Stimulated activated memory B cell treated with anti-CD40 and anti-IgM and Interleukin-4, amounts not matched to agents 10 μg/mL and 1 μg/mL and 100 μg/mL, for 72 hours (primary cell): ENCODE measurements around the gene SESN3.

Experiments
- ATAC-seq: fragments of 150-1000 bp; cut with Tn5 transposase; 2 replicates; pipeline ENCODE4 v1.10.0; 2021
- H3K27ac Mint-ChIP-seq: one replicate; pipeline ENCODE4 v1.8.0; 2022; ENCODE audit warnings: mild to moderate bottlenecking, mixed read lengths
- H3K27me3 Mint-ChIP-seq: one replicate; pipeline ENCODE4 v1.8.0; 2022; ENCODE audit warnings: mixed read lengths
- H3K36me3 Mint-ChIP-seq: one replicate; pipeline ENCODE4 v1.8.0; 2022; ENCODE audit warnings: mixed read lengths
- H3K4me1 Mint-ChIP-seq: one replicate; pipeline ENCODE4 v1.8.0; 2022; ENCODE audit warnings: mixed read lengths
- H3K4me3 Mint-ChIP-seq: one replicate; pipeline ENCODE4 v1.8.0; 2022; ENCODE audit warnings: mild to moderate bottlenecking, moderate library complexity, mixed read lengths
- H3K9me3 Mint-ChIP-seq: one replicate; pipeline ENCODE4 v1.8.0; 2022; ENCODE audit warnings: mixed read lengths

Gene SESN3

DNA sequence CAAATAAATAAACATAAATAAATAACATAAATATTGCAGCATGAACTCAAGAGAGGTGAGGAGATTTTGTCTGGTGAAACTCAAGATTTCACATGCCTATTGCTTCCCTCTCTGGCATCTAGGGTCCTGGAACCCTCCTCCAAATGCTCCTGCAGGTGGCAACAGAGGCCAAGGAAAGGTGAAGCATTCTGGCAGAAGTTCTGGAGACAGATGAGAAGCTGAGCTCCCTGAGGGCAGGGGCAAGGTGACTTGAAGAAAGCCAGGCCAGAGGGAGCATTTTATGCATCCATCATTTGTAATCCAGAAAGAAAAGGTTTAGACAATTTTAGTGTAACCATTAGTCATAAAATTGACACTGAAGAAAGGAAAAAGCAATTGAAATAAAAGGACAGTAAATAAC lies 76.5 kb downstream of the SESN3 start:
- peaks cover 55% of the 10 kb centered on the region for H3K4me1 Mint-ChIP-seq
- H3K27ac Mint-ChIP-seq = peak overlapping the region; percentile 79
- H3K4me3 Mint-ChIP-seq = no peak overlapping the region
- H3K27me3 Mint-ChIP-seq = no peaks in the 10 kb centered on the region
- no peaks in the 10 kb centered on the region for H3K9me3 Mint-ChIP-seq
- H3K36me3 Mint-ChIP-seq = peaks cover 12% of the 10 kb centered on the region
- ATAC-seq = no peak

- peak overlapping the region; percentile 83 for H3K4me3 Mint-ChIP-seq
- peaks cover 56% of the 10 kb centered on the region for H3K4me1 Mint-ChIP-seq
- ATAC-seq = no peak
- no peaks in the 10 kb centered on the region for H3K9me3 Mint-ChIP-seq
- H3K27me3 Mint-ChIP-seq = no peaks in the 10 kb centered on the region
- H3K27ac Mint-ChIP-seq = peak overlapping the region; percentile 79
- peaks cover 12% of the 10 kb centered on the region for H3K36me3 Mint-ChIP-seq
These were observed 77.2 kb downstream of the SESN3 start for GRCh38 chr11:95153857-95154246.

GRCh38 chr11:95152876-95153856 lies 77.8 kb downstream of the SESN3 start:
- Mint-ChIP-seq H3K36me3 (peaks cover 9% of the 10 kb centered on the region), H3K9me3 (no peaks in the 10 kb centered on the region), H3K27ac (peak overlapping the region; percentile 79), H3K4me1 (peaks cover 54% of the 10 kb centered on the region), H3K4me3 (peak overlapping the region; percentile 83), H3K27me3 (no peaks in the 10 kb centered on the region)
- ATAC-seq = peak; percentile 25

DNA sequence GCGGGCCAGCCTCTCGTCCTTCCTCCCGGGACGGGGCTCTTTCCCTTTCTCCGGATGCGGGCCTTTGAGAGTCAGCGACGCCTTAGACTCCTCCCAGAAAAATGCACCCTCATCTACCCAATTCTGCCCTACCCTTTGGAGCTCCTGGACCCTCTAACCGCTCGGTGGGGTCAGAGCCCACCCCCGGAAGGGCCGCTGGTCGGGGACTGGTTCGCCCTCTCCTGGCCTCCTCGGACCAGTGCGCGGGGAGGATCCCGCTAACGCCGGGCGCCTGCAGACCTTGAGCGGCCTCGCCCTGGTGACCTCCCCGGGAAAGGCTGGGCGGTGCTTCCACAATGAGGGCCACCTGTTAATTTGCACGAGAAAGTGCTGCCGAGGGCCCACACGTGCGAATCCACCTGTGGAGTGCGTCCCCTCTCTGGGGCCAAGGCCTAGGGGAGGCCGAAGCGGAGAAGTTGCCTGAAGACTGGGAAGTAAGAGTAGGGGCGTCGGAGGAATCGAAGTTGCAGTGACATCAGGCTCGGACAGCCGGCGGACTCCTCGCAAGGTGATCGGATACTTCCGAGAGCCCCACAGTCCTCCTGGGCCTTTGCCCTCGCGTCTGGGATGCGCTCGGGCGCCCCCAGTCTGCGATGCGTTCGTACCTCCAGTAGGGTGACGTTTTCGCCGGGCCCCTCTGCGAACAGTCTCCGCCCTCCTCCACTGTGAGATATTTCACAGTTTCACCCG lies 79.9 kb downstream of the SESN3 start:
- Mint-ChIP-seq H3K36me3 (peaks cover 2% of the 10 kb centered on the region), H3K4me1 (peaks cover 45% of the 10 kb centered on the region), H3K9me3 (no peaks in the 10 kb centered on the region), H3K27ac (peak overlapping the region; percentile 79), H3K27me3 (no peaks in the 10 kb centered on the region), H3K4me3 (peak overlapping the region; percentile 83)
- peak; percentile 95 for ATAC-seq

GRCh38 chr11:95149651-95150364 lies 81.2 kb downstream of the SESN3 start:
- H3K27ac Mint-ChIP-seq = peak overlapping the region; percentile 79
- H3K4me1 Mint-ChIP-seq = peaks cover 44% of the 10 kb centered on the region

DNA sequence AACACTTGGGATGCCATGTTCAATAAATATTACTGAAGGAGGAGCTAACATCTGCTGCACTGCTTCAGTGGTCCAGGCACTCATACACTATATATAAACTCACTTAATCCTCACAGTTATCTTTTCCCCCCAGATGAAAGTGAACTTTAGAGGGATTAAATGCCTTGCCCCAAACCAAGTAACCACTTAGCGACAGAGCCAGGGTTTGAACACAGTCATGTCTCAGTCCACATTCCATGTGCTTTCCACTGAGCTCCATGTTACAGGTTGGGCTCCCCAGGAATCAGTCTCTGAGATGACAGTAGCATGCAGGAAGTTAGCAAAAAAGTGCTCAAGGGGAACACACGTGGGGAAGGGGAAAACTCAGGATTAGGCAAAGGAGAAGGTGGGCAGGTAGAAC lies 82.1 kb downstream of the SESN3 start:
- no peaks in the 10 kb centered on the region for H3K36me3 Mint-ChIP-seq
- peaks cover 9% of the 10 kb centered on the region for H3K27me3 Mint-ChIP-seq
- H3K9me3 Mint-ChIP-seq = no peaks in the 10 kb centered on the region
- H3K27ac Mint-ChIP-seq = no peak overlapping the region
- H3K4me1 Mint-ChIP-seq = peaks cover 36% of the 10 kb centered on the region
- ATAC-seq = no peak
- H3K4me3 Mint-ChIP-seq = no peak overlapping the region

More at GRCh38 chr11:95149651-95150364, 81.2 kb downstream of the SESN3 start:
- Mint-ChIP-seq H3K4me3 (peak overlapping the region; percentile 83), H3K36me3 (no peaks in the 10 kb centered on the region), H3K9me3 (no peaks in the 10 kb centered on the region), H3K27me3 (peaks cover 2% of the 10 kb centered on the region)
- ATAC-seq = no peak

DNA sequence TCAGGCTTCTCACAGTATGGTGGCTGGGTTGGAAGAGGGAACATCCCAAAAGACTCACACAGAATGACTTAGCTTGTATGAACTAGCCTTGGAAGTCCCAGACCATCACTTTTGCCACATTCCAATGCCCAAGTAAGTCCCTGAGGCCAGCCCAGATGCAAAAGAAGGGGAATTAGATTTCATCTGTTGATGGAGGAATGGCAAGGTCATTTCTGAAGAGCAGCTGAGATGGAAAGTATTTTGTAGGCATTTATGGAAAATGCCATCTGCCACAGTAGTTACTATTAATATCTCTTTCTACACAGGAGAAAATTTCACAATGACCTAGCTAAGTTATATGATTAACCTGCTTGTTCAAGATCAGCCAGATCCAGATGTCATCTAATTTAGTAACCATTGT lies 82.6 kb downstream of the SESN3 start:
- Mint-ChIP-seq H3K36me3 (no peaks in the 10 kb centered on the region), H3K4me3 (no peak overlapping the region), H3K27ac (no peak overlapping the region), H3K9me3 (no peaks in the 10 kb centered on the region), H3K27me3 (peaks cover 9% of the 10 kb centered on the region), H3K4me1 (peaks cover 31% of the 10 kb centered on the region)
- no peak for ATAC-seq

- Mint-ChIP-seq H3K4me3 (no peak overlapping the region), H3K4me1 (peaks cover 30% of the 10 kb centered on the region), H3K27me3 (peaks cover 9% of the 10 kb centered on the region), H3K9me3 (no peaks in the 10 kb centered on the region), H3K27ac (no peak overlapping the region), H3K36me3 (no peaks in the 10 kb centered on the region)
- ATAC-seq = no peak
These were observed 83.6 kb downstream of the SESN3 start for GRCh38 chr11:95147364-95147905.

DNA sequence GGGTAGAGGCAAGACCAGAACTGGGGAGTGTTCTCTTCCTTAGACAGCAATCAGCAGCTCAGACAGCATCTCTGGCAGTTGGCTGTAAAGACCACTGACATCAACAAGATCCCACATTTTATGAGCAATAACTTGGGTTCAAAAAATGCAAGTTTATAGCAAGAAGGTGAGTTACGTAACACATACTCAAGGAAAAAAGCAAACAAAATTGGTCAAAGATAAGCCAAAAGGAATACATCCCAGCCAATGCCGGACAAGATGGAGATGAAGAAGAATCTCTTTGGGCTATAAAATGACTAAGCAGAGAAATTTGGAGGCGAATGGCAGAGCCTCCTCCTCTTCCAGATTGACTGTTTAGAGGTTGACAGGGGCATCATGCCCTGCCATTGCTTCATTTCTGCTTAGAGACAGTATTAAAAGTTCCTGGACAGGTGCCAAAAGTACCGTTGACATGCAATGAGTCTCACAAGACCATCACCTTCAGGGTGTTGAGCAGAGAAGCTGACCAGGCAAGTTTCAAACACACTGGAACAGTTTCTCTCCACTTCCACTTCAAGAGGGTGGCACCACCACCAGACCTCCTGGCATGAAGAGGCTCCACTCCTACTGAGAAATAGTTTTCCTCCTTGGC lies 85.5 kb downstream of the SESN3 start:
- no peak for ATAC-seq
- H3K4me1 Mint-ChIP-seq = peaks cover 18% of the 10 kb centered on the region
- H3K27ac Mint-ChIP-seq = no peak overlapping the region
- no peak overlapping the region for H3K4me3 Mint-ChIP-seq
- peaks cover 9% of the 10 kb centered on the region for H3K27me3 Mint-ChIP-seq
- no peaks in the 10 kb centered on the region for H3K36me3 Mint-ChIP-seq
- H3K9me3 Mint-ChIP-seq = no peaks in the 10 kb centered on the region

- no peaks in the 10 kb centered on the region for H3K9me3 Mint-ChIP-seq
- H3K27me3 Mint-ChIP-seq = peaks cover 9% of the 10 kb centered on the region
- H3K36me3 Mint-ChIP-seq = no peaks in the 10 kb centered on the region
- no peak overlapping the region for H3K4me3 Mint-ChIP-seq
- ATAC-seq = no peak
- peaks cover 10% of the 10 kb centered on the region for H3K4me1 Mint-ChIP-seq
- no peak overlapping the region for H3K27ac Mint-ChIP-seq
These were observed 86.4 kb downstream of the SESN3 start for GRCh38 chr11:95144313-95145235.

GRCh38 chr11:95143106-95143681 lies 87.8 kb downstream of the SESN3 start:
- Mint-ChIP-seq H3K36me3 (no peaks in the 10 kb centered on the region), H3K27ac (no peak overlapping the region), H3K9me3 (no peaks in the 10 kb centered on the region), H3K4me3 (no peak overlapping the region), H3K27me3 (peaks cover 9% of the 10 kb centered on the region), H3K4me1 (peaks cover 8% of the 10 kb centered on the region)
- ATAC-seq = no peak

DNA sequence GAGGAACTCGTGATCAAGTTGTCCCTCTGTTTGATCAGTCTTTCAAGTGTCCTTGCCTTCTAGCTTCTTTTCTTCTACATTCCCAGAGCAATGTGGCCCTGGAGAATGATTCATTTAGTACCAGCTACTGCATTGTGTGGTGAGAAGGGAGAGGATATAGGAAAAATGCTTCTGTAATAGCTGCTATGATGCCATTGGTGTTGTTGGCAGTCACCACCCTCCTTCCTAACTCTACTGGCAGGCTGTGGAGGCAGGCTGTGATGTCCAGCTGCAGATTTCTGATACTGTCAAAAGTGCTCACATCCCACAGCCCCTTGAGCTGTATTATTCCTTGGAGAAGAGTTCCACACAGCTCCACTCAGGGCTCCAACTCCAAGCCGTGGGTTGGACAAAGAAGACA lies 88.6 kb downstream of the SESN3 start:
- Mint-ChIP-seq H3K27me3 (peaks cover 9% of the 10 kb centered on the region), H3K4me1 (peaks cover 8% of the 10 kb centered on the region), H3K27ac (no peak overlapping the region), H3K4me3 (no peak overlapping the region), H3K9me3 (no peaks in the 10 kb centered on the region), H3K36me3 (no peaks in the 10 kb centered on the region)
- no peak for ATAC-seq

DNA sequence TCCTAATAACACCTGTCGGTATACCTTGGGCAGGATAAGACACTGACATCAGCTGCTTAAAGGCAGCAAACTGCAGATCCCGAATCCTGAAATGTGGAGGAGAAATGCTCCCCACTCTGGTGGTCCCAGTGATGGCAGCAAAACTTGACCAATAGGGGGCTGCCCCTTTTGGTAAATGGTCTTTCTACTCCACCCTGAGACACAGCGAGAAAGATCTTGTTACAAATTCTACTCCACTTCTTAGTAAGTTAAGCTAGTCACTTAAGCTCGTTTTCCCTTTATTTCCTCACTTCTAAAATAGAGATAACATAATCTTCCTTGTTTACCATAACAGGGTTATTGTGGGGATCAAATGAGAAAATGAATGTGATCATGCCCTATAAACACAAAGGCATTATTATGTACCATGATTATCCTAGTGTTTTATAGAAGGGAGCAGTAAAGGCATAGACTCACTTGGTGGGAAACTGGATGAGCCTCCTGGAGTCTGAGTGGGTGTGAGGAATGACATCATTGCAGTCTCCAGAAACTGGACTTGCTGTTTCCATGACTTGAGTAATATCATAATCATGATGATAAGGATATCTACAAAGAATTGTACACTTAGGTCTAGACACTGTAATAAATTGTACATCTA lies 90.5 kb downstream of the SESN3 start:
- ATAC-seq = no peak
- Mint-ChIP-seq H3K27me3 (peaks cover 9% of the 10 kb centered on the region), H3K36me3 (no peaks in the 10 kb centered on the region), H3K27ac (no peak overlapping the region), H3K4me1 (peaks cover 8% of the 10 kb centered on the region), H3K9me3 (no peaks in the 10 kb centered on the region), H3K4me3 (no peak overlapping the region)
